Prostate gland (tissue), 2 donors: Measurements from ENCODE around the gene AGXT.

Experiments
- CTCF ChIP-seq, 4 experiments: fragments of 200-600 bp in 2 of 4; fragments of 450-650 bp in 2 of 4; sonication (generic) in 2 of 4; IDR thresholded peaks; 1 replicate in 3 of 4; 2 replicates in 1 of 4; pipeline ENCODE4 v1.5.1; 2016 to 2019; ENCODE audit warnings: antibody characterized with exemption in 4 of 4, mild to moderate bottlenecking in 2 of 4, moderate library complexity in 2 of 4
- POLR2A ChIP-seq: fragments of 450-650 bp; IDR thresholded peaks from one replicate; pipeline ENCODE4 v1.6.1; 2016; ENCODE audit warnings: antibody characterized with exemption, mild to moderate bottlenecking

DNA sequence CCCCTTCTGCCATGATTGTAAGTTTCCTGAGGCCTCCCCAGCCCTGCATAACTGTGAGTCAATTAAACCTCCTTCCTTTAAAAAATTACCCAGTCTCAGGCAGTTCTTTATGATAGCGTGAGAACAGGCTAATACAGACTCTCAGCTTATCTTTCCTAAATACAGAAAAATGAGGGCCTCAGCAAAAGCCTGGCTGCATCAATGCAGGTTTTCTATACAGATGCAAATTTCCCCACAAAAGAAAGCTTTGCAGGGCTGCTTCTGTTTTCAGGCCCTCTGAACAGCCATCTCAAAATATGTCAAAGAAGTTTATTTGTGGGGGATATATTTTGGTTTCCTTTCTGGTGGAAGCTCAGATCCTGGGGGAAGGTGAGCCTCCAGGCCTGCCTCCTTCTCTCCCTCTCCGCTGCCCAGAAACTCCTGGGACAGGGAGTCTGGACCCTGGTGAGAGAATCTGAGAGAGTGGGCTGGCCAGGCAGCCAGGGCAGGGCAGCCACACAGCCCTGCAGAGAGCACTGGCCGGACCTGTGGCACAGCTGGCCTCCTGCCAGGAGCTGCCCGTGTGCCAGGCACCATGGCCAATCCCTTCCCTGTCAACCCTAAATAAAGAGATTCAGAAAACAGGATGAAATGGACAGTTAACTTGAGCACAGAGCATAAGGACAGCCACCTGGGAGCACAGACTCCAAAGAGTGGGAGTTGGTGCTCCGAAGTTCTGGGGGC lies 21.6 kb upstream of the AGXT start:
- TF ChIP-seq CTCF (IDR thresholded peaks at IDR 0.05) (no peak), POLR2A (no peak)
